Activated T-helper 2 cell treated with anti-CD3 and anti-CD28 coated beads, Interferon-gamma antibody, Interleukin-2, Interleukin-4, amounts not matched to agents 10 μg/mL and 5 μg/mL and 100 μg/mL, durations not matched to agents 14 hours and 24 hours and 36 hours (primary cell): Measurements from ENCODE around the gene MYH7B. TPM values are rescaled to one million over a fixed set of nuclear protein-coding genes. Genes with fewer than 3 reads are reported as not detected.

ENCODE experiments used
- DNase-seq: peaks from one replicate; pipeline ENCODE4 v3.0.0; 2021; ENCODE audit warnings: low spot score
- H3K27ac Mint-ChIP-seq: one replicate; pipeline ENCODE4 v1.8.0; 2021; ENCODE audit warnings: mixed read lengths
- H3K27me3 Mint-ChIP-seq: one replicate; pipeline ENCODE4 v1.8.0; 2021; ENCODE audit warnings: low read depth, mixed read lengths
- H3K36me3 Mint-ChIP-seq: one replicate; pipeline ENCODE4 v1.8.0; 2021; ENCODE audit warnings: low read depth, mixed read lengths
- H3K4me1 Mint-ChIP-seq: one replicate; pipeline ENCODE4 v1.8.0; 2021; ENCODE audit warnings: low read depth, mixed read lengths
- H3K4me3 Mint-ChIP-seq: one replicate; pipeline ENCODE4 v1.8.0; 2021; ENCODE audit warnings: low read depth, mild to moderate bottlenecking, moderate library complexity, mixed read lengths
- H3K9me3 Mint-ChIP-seq: one replicate; pipeline ENCODE4 v1.8.0; 2021; ENCODE audit warnings: mixed read lengths
- intact Hi-C: fragments of 100-400 bp; cut with micrococcal nuclease; formaldehyde crosslinking; loops from one replicate; pipeline ENCODE4 v1.15.1; 2023
- total RNA-seq: library from RNA; stranded (reverse); gene quantifications from 2 replicates; pipeline ENCODE4 v1.2.3, GENCODE V29; 2022

The MYH7B gene
- total RNA-seq, 1 donor from 2014 or later: 0.34 TPM

- Mint-ChIP-seq H3K27me3 (peaks cover 5% of the 10 kb centered on the region), H3K27ac (no peak overlapping the region), H3K9me3 (no peaks in the 10 kb centered on the region), H3K36me3 (no peaks in the 10 kb centered on the region), H3K4me1 (no peaks in the 10 kb centered on the region), H3K4me3 (no peak overlapping the region)
- intact Hi-C loops: no loop called here
- DNase-seq: no peak
Measured at GRCh38 chr20:34970846-34971560, 15.3 kb downstream of the MYH7B start.

- Mint-ChIP-seq H3K4me3 (no peak overlapping the region), H3K9me3 (no peaks in the 10 kb centered on the region), H3K36me3 (no peaks in the 10 kb centered on the region), H3K4me1 (no peaks in the 10 kb centered on the region), H3K27ac (no peak overlapping the region), H3K27me3 (peaks cover 5% of the 10 kb centered on the region)
- intact Hi-C loops: no loop called here
- no peak for DNase-seq
Measured at GRCh38 chr20:34971561-34972235, 16.0 kb downstream of the MYH7B start.

GRCh38 chr20:34974246-34974645 lies 18.6 kb downstream of the MYH7B start:
- no peaks in the 10 kb centered on the region for H3K36me3 Mint-ChIP-seq
- no peaks in the 10 kb centered on the region for H3K4me1 Mint-ChIP-seq
- DNase-seq: no peak
- H3K27ac Mint-ChIP-seq: no peak overlapping the region
- H3K27me3 Mint-ChIP-seq: peaks cover 11% of the 10 kb centered on the region
- intact Hi-C loops: no loop called here
- no peaks in the 10 kb centered on the region for H3K9me3 Mint-ChIP-seq
- H3K4me3 Mint-ChIP-seq: no peak overlapping the region

- H3K4me1 Mint-ChIP-seq: no peaks in the 10 kb centered on the region
- no peaks in the 10 kb centered on the region for H3K9me3 Mint-ChIP-seq
- no peaks in the 10 kb centered on the region for H3K36me3 Mint-ChIP-seq
- H3K27ac Mint-ChIP-seq: no peak overlapping the region
- no peak overlapping the region for H3K4me3 Mint-ChIP-seq
- intact Hi-C loops: no loop called here
- H3K27me3 Mint-ChIP-seq: peaks cover 11% of the 10 kb centered on the region
- DNase-seq: no peak
Measured at GRCh38 chr20:34976286-34976685, 20.6 kb downstream of the MYH7B start.

GRCh38 chr20:34977365-34978091 lies 21.9 kb downstream of the MYH7B start:
- Mint-ChIP-seq H3K4me1 (no peaks in the 10 kb centered on the region), H3K36me3 (no peaks in the 10 kb centered on the region), H3K27me3 (peaks cover 11% of the 10 kb centered on the region), H3K27ac (no peak overlapping the region), H3K9me3 (no peaks in the 10 kb centered on the region), H3K4me3 (no peak overlapping the region)
- DNase-seq: no peak
- intact Hi-C loops: no loop called here

- H3K27ac Mint-ChIP-seq: no peak overlapping the region
- no peaks in the 10 kb centered on the region for H3K36me3 Mint-ChIP-seq
- H3K27me3 Mint-ChIP-seq: peaks cover 11% of the 10 kb centered on the region
- no peak for DNase-seq
- H3K9me3 Mint-ChIP-seq: no peaks in the 10 kb centered on the region
- intact Hi-C loops: no loop called here
- H3K4me1 Mint-ChIP-seq: no peaks in the 10 kb centered on the region
- H3K4me3 Mint-ChIP-seq: no peak overlapping the region
Measured at GRCh38 chr20:34978092-34978744, 22.6 kb downstream of the MYH7B start.

DNA sequence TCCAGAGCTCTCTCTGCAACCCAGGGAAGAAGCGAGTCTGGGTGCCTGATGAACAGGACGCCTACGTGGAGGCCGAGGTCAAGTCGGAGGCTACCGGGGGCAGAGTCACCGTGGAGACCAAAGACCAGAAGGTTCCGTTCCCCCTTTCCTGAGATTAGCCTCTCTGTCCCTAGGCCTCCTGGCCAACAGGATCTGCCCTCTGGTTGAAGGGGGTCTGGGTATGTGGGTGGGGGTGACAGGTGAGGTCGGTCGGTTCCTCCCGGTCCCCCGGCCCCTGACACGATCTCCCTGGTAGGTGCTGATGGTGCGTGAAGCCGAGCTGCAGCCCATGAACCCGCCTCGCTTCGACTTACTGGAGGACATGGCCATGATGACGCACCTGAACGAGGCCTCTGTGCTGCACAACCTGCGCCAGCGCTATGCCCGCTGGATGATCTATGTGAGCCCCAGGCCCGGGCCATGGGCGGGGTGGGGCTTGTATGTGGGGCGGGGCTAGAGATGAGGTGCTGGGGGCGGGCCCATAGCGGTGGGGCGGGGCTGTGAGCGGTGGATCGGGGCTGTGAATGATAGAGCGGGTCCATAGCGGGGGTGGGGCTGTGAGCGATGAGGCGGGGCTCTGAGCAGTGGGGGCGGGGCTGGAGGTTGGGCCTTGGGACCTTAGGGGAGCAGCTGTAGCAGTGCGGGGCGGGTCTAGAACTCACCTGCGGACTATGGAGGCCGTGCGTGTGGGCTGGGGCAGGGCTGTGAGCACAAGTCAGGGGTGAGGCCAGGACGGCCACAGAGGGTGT lies 23.9 kb downstream of the MYH7B start:
- Mint-ChIP-seq H3K27me3 (peaks cover 19% of the 10 kb centered on the region), H3K27ac (no peak overlapping the region), H3K4me1 (no peaks in the 10 kb centered on the region), H3K4me3 (no peak overlapping the region), H3K9me3 (no peaks in the 10 kb centered on the region), H3K36me3 (no peaks in the 10 kb centered on the region)
- no peak for DNase-seq
- intact Hi-C loops: no loop called here

GRCh38 chr20:34980543-34981233 lies 25.0 kb downstream of the MYH7B start:
- no peak overlapping the region for H3K4me3 Mint-ChIP-seq

GRCh38 chr20:34982270-34983088 lies 26.8 kb downstream of the MYH7B start:
- no peaks in the 10 kb centered on the region for H3K9me3 Mint-ChIP-seq
- DNase-seq: no peak
- no peak overlapping the region for H3K4me3 Mint-ChIP-seq
- no peaks in the 10 kb centered on the region for H3K4me1 Mint-ChIP-seq
- H3K27me3 Mint-ChIP-seq: peaks cover 14% of the 10 kb centered on the region
- H3K36me3 Mint-ChIP-seq: no peaks in the 10 kb centered on the region
- intact Hi-C loops: no loop called here
- no peak overlapping the region for H3K27ac Mint-ChIP-seq

More at GRCh38 chr20:34980543-34981233, 25.0 kb downstream of the MYH7B start:
- intact Hi-C loops: no loop called here
- Mint-ChIP-seq H3K9me3 (no peaks in the 10 kb centered on the region), H3K27ac (no peak overlapping the region), H3K4me1 (no peaks in the 10 kb centered on the region), H3K27me3 (peaks cover 19% of the 10 kb centered on the region), H3K36me3 (no peaks in the 10 kb centered on the region)
- DNase-seq: no peak

GRCh38 chr20:34983089-34983820 lies 27.6 kb downstream of the MYH7B start:
- intact Hi-C loops: no loop called here
- Mint-ChIP-seq H3K9me3 (no peaks in the 10 kb centered on the region), H3K27ac (no peak overlapping the region), H3K4me1 (no peaks in the 10 kb centered on the region), H3K27me3 (peaks cover 14% of the 10 kb centered on the region), H3K4me3 (no peak overlapping the region), H3K36me3 (no peaks in the 10 kb centered on the region)
- no peak for DNase-seq
